ENCODE data around the gene ZNF275. TPM values are rescaled to one million over a fixed set of nuclear protein-coding genes. Genes with fewer than 3 reads are reported as not detected.

The ZNF275 gene
- total RNA-seq, 1 experiment from 2014 or later = 9.8 TPM

DNA sequence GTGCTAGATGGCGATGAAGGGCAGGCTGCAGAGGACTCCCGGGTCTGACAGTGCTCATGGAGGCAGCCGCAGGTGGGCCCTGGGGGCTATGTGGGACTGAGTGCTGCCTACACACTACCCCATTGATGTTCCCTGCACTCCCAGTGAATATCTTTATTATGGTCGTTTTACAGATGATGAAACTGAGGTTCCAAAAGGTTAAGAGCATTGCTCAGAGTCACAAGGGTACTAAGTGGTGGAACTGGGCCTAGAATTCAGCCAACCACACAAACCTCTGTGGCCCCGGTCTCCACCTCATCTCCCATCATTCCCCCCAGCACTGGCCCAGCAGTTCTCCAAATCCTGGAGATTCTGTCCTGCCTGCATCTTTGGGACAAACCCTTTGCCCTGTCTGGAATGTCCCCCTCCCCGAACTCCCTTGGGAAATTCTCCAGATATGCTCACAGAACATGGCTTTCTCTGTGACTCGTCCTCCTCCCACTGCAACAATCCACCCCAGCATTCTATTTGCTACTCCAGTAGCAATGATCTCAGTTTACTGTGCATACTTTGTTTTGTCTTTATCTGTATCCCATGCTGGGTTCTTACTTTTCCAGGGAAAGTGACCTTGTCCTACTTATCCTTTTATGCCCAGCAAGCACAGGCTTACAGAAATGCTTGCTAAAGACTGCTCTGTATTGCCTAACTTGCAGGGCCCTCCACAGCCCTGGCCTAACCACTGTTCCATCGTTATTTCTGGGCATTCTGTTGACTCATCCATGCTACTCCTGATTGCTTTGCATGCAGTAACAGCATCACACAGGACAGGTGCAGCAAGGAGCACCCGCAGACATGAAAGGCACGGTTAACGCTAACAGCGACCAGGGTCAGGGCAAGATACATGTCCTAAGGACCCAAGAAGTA lies 26.4 kb upstream of the ZNF275 start:
- no peak overlapping the region for H3K27ac ChIP-seq (ENCODE audit: low read depth, low read length)
- H3K36me3 ChIP-seq (ENCODE audit: control insufficient read depth in 1 of 2, insufficient read depth in 2 of 2, low read length in 2 of 2) = no peaks in the 10 kb centered on the region
- POLR2A ChIA-PET = no interaction called here
- no peak for ATAC-seq
- H3K9ac ChIP-seq (ENCODE audit: low read length) = no peak overlapping the region
- peaks cover 8% of the 10 kb centered on the region; the same call in 1 of the 2 replicates for H3K27me3 ChIP-seq (ENCODE audit: insufficient read depth, low read length)
- H3K4me1 ChIP-seq (ENCODE audit: control insufficient read depth in 1 of 2, insufficient read depth in 2 of 2, low read length in 2 of 2) = no peaks in the 10 kb centered on the region
- BruUV-seq (replicated peaks) = no TSS peak
- no peak for DNase-seq (ENCODE audit: low read depth, low spot score)
- H3K9me3 ChIP-seq (ENCODE audit: control insufficient read depth in 1 of 2, insufficient read depth in 1 of 2, low read depth in 1 of 2, low read length in 2 of 2) = no peaks in the 10 kb centered on the region
- intact Hi-C loops (cut with micrococcal nuclease) = no loop called here
- H4K20me1 ChIP-seq (ENCODE audit: insufficient read depth) = no peaks in the 10 kb centered on the region
- H3K79me2 ChIP-seq (ENCODE audit: insufficient read depth, low read length) = no peaks in the 10 kb centered on the region
- no peaks in the 10 kb centered on the region for H3K9me2 ChIP-seq (ENCODE audit: insufficient read depth)
- CTCF ChIA-PET = no interaction called here
- H3K4me3 ChIP-seq (replicated peaks in 1 of 2; ENCODE audit: low read depth in 1 of 2, low read length in 2 of 2) = no peak overlapping the region
- H3K4me2 ChIP-seq (ENCODE audit: low read length) = no peak overlapping the region
- TF ChIP-seq, protein P1, sequence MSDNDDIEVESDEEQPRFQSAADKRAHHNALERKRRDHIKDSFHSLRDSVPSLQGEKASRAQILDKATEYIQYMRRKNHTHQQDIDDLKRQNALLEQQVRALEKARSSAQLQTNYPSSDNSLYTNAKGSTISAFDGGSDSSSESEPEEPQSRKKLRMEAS (IDR thresholded peaks at IDR 0.05) = no peak
- no peak for TF ChIP-seq CEBPB (IDR thresholded peaks at IDR 0.05; ENCODE audit: low read depth)
- no peak for TF ChIP-seq SRF (IDR thresholded peaks at IDR 0.05; ENCODE audit: low read depth)
- TF ChIP-seq CBX3 (IDR thresholded peaks at IDR 0.05; ENCODE audit: low read depth) = no peak
- no peak for TF ChIP-seq FOSL1 (IDR thresholded peaks at IDR 0.05; ENCODE audit: low read depth)
- RAD21 ChIA-PET (ENCODE audit: low non-redundant PET in 1 of 2, low total read pairs in 2 of 2, uncharacterized antibody in 2 of 2, unreplicated experiment in 2 of 2) = no interaction called here
- no peak overlapping the region for H2AFZ ChIP-seq (ENCODE audit: low read depth, low read length, poor library complexity, severe bottlenecking)

DNA sequence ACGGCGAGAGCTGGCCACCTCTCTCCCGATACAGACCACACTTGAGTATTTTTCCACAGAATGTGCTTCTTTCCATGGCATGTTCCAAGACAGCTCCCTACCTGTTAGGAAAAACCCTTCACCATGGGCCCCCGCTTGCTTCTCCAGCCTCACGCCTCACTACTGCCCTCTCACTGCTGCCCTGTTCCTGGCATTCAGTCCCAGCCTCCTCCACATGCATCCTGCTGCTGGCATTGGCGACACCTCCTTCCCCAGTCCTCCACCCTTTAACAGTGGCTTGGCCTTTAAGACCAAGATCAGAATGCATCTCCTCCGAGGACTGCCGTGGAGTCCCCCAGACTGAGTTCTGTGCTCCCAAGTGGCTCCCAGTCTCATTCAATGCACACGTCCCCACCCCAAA lies 23.1 kb upstream of the ZNF275 start:
- H3K4me2 ChIP-seq (ENCODE audit: low read length) = no peak overlapping the region
- H3K36me3 ChIP-seq (ENCODE audit: control insufficient read depth in 1 of 2, insufficient read depth in 2 of 2, low read length in 2 of 2) = no peaks in the 10 kb centered on the region
- intact Hi-C loops (cut with micrococcal nuclease) = no loop called here
- ATAC-seq = 0 out of 2 replicates have a peak, but pooled peaks have one; percentile 40
- no peaks in the 10 kb centered on the region for H3K4me1 ChIP-seq (ENCODE audit: control insufficient read depth in 1 of 2, insufficient read depth in 2 of 2, low read length in 2 of 2)
- H3K27ac ChIP-seq (ENCODE audit: low read depth, low read length) = no peak overlapping the region
- no peak overlapping the region for H3K4me3 ChIP-seq (replicated peaks in 1 of 2; ENCODE audit: low read depth in 1 of 2, low read length in 2 of 2)
- BruUV-seq (replicated peaks) = no TSS peak
- CTCF ChIA-PET = no interaction called here
- H4K20me1 ChIP-seq (ENCODE audit: insufficient read depth) = no peaks in the 10 kb centered on the region
- TF ChIP-seq CBX3 (IDR thresholded peaks at IDR 0.05; ENCODE audit: low read depth) = no peak
- no peak for TF ChIP-seq JUND (IDR thresholded peaks at IDR 0.05)
- TF ChIP-seq, protein P2, sequence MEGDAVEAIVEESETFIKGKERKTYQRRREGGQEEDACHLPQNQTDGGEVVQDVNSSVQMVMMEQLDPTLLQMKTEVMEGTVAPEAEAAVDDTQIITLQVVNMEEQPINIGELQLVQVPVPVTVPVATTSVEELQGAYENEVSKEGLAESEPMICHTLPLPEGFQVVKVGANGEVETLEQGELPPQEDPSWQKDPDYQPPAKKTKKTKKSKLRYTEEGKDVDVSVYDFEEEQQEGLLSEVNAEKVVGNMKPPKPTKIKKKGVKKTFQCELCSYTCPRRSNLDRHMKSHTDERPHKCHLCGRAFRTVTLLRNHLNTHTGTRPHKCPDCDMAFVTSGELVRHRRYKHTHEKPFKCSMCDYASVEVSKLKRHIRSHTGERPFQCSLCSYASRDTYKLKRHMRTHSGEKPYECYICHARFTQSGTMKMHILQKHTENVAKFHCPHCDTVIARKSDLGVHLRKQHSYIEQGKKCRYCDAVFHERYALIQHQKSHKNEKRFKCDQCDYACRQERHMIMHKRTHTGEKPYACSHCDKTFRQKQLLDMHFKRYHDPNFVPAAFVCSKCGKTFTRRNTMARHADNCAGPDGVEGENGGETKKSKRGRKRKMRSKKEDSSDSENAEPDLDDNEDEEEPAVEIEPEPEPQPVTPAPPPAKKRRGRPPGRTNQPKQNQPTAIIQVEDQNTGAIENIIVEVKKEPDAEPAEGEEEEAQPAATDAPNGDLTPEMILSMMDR (IDR thresholded peaks at IDR 0.05 in 2 of 3, conservative IDR thresholded peaks at IDR 0.05 in 1 of 3; ENCODE audit: borderline replicate concordance in 1 of 3, insufficient read depth in 1 of 3, low read depth in 2 of 3, low read length in 2 of 3) = no peak
- no peak for TF ChIP-seq SRF (IDR thresholded peaks at IDR 0.05; ENCODE audit: low read depth)
- no peak for TF ChIP-seq ZFX (IDR thresholded peaks at IDR 0.05)
- no peaks in the 10 kb centered on the region for H3K79me2 ChIP-seq (ENCODE audit: insufficient read depth, low read length)
- H3K9me2 ChIP-seq (ENCODE audit: insufficient read depth) = no peaks in the 10 kb centered on the region
- H3K27me3 ChIP-seq (ENCODE audit: insufficient read depth, low read length) = no peaks in the 10 kb centered on the region
- POLR2A ChIA-PET = no interaction called here
- H3K9me3 ChIP-seq (ENCODE audit: control insufficient read depth in 1 of 2, insufficient read depth in 1 of 2, low read depth in 1 of 2, low read length in 2 of 2) = no peaks in the 10 kb centered on the region
- no peak overlapping the region for H3K9ac ChIP-seq (ENCODE audit: low read length)
- RAD21 ChIA-PET (ENCODE audit: low non-redundant PET in 1 of 2, low total read pairs in 2 of 2, uncharacterized antibody in 2 of 2, unreplicated experiment in 2 of 2) = no interaction called here
- no peak overlapping the region for H2AFZ ChIP-seq (ENCODE audit: low read depth, low read length, poor library complexity, severe bottlenecking)
- DNase-seq (ENCODE audit: low read depth, low spot score) = no peak

Data from HCT116 (cell line).